GM23338 (cell line): ENCODE measurements around the gene MEGF6. TPM values are rescaled to one million over a fixed set of nuclear protein-coding genes. Genes with fewer than 3 reads are reported as not detected.

ENCODE experiments used
- ATAC-seq: fragments of 200-7000 bp; cut with Tn5 transposase; 3 replicates; pipeline ENCODE4 v1.9.1; 2020
- DNase-seq: peaks from one replicate; pipeline ENCODE4 v3.0.0-alpha.2; 2015; ENCODE audit warnings: low spot score
- H2AFZ ChIP-seq: fragments of 200-600 bp; sonication (generic); 2 replicates; pipeline ENCODE4 v1.8.0; 2016; ENCODE audit warnings: antibody characterized with exemption, mild to moderate bottlenecking, moderate library complexity
- H3F3A ChIP-seq: fragments of 200-600 bp; sonication (generic); replicated peaks from 2 replicates; pipeline ENCODE4 v1.8.0; 2017; ENCODE audit warnings: antibody characterized with exemption, mixed run types, low read depth
- H3K27ac ChIP-seq: fragments of 200-600 bp; sonication (generic); 2 replicates; pipeline ENCODE4 v1.6.1; 2016; ENCODE audit warnings: low read depth
- H3K27me3 ChIP-seq: fragments of 200-600 bp; sonication (generic); 2 replicates; pipeline ENCODE4 v1.8.0; 2016; ENCODE audit warnings: mild to moderate bottlenecking, mixed run types, moderate library complexity; ENCODE audit not compliant: insufficient read depth
- H3K36me3 ChIP-seq: fragments of 200-600 bp; sonication (generic); 2 replicates; pipeline ENCODE4 v1.8.0; 2016; ENCODE audit warnings: mild to moderate bottlenecking; ENCODE audit not compliant: insufficient read depth
- H3K4me1 ChIP-seq: fragments of 200-600 bp; sonication (generic); 2 replicates; pipeline ENCODE4 v1.8.0; 2016; ENCODE audit warnings: mild to moderate bottlenecking, moderate library complexity; ENCODE audit not compliant: insufficient read depth
- H3K4me2 ChIP-seq: fragments of 200-600 bp; sonication (generic); 2 replicates; pipeline ENCODE4 v1.7.1; 2017; ENCODE audit warnings: mixed run types
- H3K4me3 ChIP-seq: fragments of 200-600 bp; sonication (generic); 2 replicates; pipeline ENCODE4 v1.6.1; 2016; ENCODE audit warnings: mixed run types
- H3K79me2 ChIP-seq: fragments of 200-600 bp; sonication (generic); replicated peaks from 2 replicates; pipeline ENCODE4 v1.8.0; 2017; ENCODE audit warnings: mild to moderate bottlenecking; ENCODE audit not compliant: insufficient read depth
- H3K9me2 ChIP-seq: fragments of 200-600 bp; sonication (generic); 2 replicates; pipeline ENCODE4 v1.8.0; 2017; ENCODE audit not compliant: insufficient read depth
- H4K20me1 ChIP-seq: fragments of 200-600 bp; sonication (generic); replicated peaks from 2 replicates; pipeline ENCODE4 v1.8.0; 2017; ENCODE audit warnings: mild to moderate bottlenecking; ENCODE audit not compliant: insufficient read depth
- H3K27ac Mint-ChIP-seq: 2 replicates; pipeline ENCODE4 v1.8.0; 2020; ENCODE audit warnings: inconsistent platforms, mild to moderate bottlenecking, moderate library complexity, mixed read lengths
- H3K27me3 Mint-ChIP-seq: 3 replicates; pipeline ENCODE4 v1.8.0; 2022; ENCODE audit warnings: low read depth, mild to moderate bottlenecking, moderate library complexity, mixed read lengths, inconsistent platforms; ENCODE audit not compliant: insufficient read depth, poor library complexity
- H3K36me3 Mint-ChIP-seq: 3 replicates; pipeline ENCODE4 v1.8.0; 2021; ENCODE audit warnings: low read depth, mild to moderate bottlenecking, inconsistent platforms, moderate library complexity, mixed read lengths
- H3K4me1 Mint-ChIP-seq: 3 replicates; pipeline ENCODE4 v1.8.0; 2020; ENCODE audit warnings: mild to moderate bottlenecking, inconsistent platforms, mixed read lengths
- H3K4me3 Mint-ChIP-seq: 3 replicates; pipeline ENCODE4 v1.8.0; 2021; ENCODE audit warnings: moderate library complexity, mild to moderate bottlenecking, inconsistent platforms, mixed read lengths
- H3K9me3 Mint-ChIP-seq: 3 replicates; pipeline ENCODE4 v1.8.0; 2020; ENCODE audit warnings: moderate library complexity, mild to moderate bottlenecking, inconsistent platforms, mixed read lengths
- CTCF ChIP-seq, 2 experiments: fragments of 200-600 bp in 1 of 2; sonication (generic) in 1 of 2; conservative IDR thresholded peaks; 2 replicates each; pipeline versions ENCODE4 v1.5.1 to v1.6.1; 2016 to 2017; ENCODE audit warnings: antibody characterized with exemption in 2 of 2, low read depth in 2 of 2, mild to moderate bottlenecking in 2 of 2, moderate library complexity in 1 of 2
- ETS1 ChIP-seq: IDR thresholded peaks from 2 replicates; pipeline ENCODE4 v1.6.1; 2016; ENCODE audit warnings: antibody characterized with exemption
- EZH2 ChIP-seq: fragments of 200-600 bp; sonication (generic); IDR thresholded peaks from one replicate; pipeline ENCODE4 v1.8.0; 2017; ENCODE audit warnings: antibody characterized with exemption, mild to moderate bottlenecking, low read depth; ENCODE audit not compliant: unreplicated experiment
- EZH2phosphoT487 ChIP-seq: fragments of 200-600 bp; sonication (generic); IDR thresholded peaks from one replicate; pipeline ENCODE4 v1.8.1; 2018; ENCODE audit warnings: antibody characterized with exemption; ENCODE audit not compliant: unreplicated experiment
- JUNB ChIP-seq: IDR thresholded peaks from one replicate; pipeline ENCODE4 v1.6.1; 2016; ENCODE audit warnings: antibody characterized with exemption; ENCODE audit not compliant: unreplicated experiment
- NANOG ChIP-seq: IDR thresholded peaks from 2 replicates; pipeline ENCODE4 v1.6.1; 2016; ENCODE audit warnings: antibody characterized with exemption, borderline replicate concordance
- POLR2AphosphoS5 ChIP-seq: IDR thresholded peaks from 2 replicates; pipeline ENCODE4 v1.6.1; 2016; ENCODE audit warnings: antibody characterized with exemption, low read depth
- REST ChIP-seq: IDR thresholded peaks from one replicate; pipeline ENCODE4 v1.6.1; 2018; ENCODE audit warnings: antibody characterized with exemption; ENCODE audit not compliant: unreplicated experiment
- STAT1 ChIP-seq: IDR thresholded peaks from one replicate; pipeline ENCODE4 v1.6.1; 2016; ENCODE audit warnings: antibody characterized with exemption; ENCODE audit not compliant: unreplicated experiment
- ZNF462 ChIP-seq: fragments of 250-450 bp; sonication (Bioruptor Pico); IDR thresholded peaks from 2 replicates; pipeline ENCODE4 v1.5.0; 2020; ENCODE audit warnings: mild to moderate bottlenecking, moderate library complexity
- polyA plus RNA-seq: library from polyadenylated mRNA; unstranded; fragments of >200 nt; fragmentation: Nextera tagmentation; extraction: Ambion mirVana; gene quantifications from 2 replicates; pipeline ENCODE4 v1.2.1, GENCODE V29; 2016
- total RNA-seq: library from RNA; depleted of rRNA; stranded (reverse); fragments of >200 nt; shearing (Covaris generic); gene quantifications from 2 replicates; pipeline ENCODE4 v1.2.3, GENCODE V29; 2014

MEGF6 gene
- total and polyA plus RNA-seq, 2 experiments from 2014 or later, result 4.0 to 21.4 TPM

GRCh38 chr1:3540876-3541275, 70.4 kb downstream of the MEGF6 start (continued):
- TF ChIP-seq EZH2phosphoT487 (no peak), POLR2AphosphoS5 (no peak), JUNB (no peak), EZH2 (no peak), ETS1 (no peak), STAT1 (no peak)

GRCh38 chr1:3539707-3540425, 71.4 kb downstream of the MEGF6 start:
- ATAC-seq (no peak), DNase-seq (no peak)
- Histone ChIP-seq H3K36me3 (no peaks in the 10 kb centered on the region), H3K27ac (no peak overlapping the region), H3F3A (no peaks in the 10 kb centered on the region), H2AFZ (no peak overlapping the region), H3K79me2 (no peaks in the 10 kb centered on the region), H4K20me1 (no peaks in the 10 kb centered on the region), H3K27me3 (no peaks in the 10 kb centered on the region), H3K4me1 (no peaks in the 10 kb centered on the region), H3K4me2 (no peak overlapping the region), H3K9me2 (no peaks in the 10 kb centered on the region), H3K4me3 (no peak overlapping the region)
- H3K36me3 Mint-ChIP-seq, result no peaks in the 10 kb centered on the region
- no peak overlapping the region for H3K27ac Mint-ChIP-seq
- H3K27me3 Mint-ChIP-seq, result peaks cover 6% of the 10 kb centered on the region
- H3K4me3 Mint-ChIP-seq, result no peak overlapping the region
- H3K9me3 Mint-ChIP-seq, result no peaks in the 10 kb centered on the region
- peaks cover 4% of the 10 kb centered on the region; the same call in 2 of the 3 replicates for H3K4me1 Mint-ChIP-seq
- TF ChIP-seq ETS1, result no peak
- TF ChIP-seq EZH2, result no peak
- TF ChIP-seq NANOG, result no peak
- no peak for TF ChIP-seq CTCF (conservative IDR thresholded peaks at IDR 0.05; ENCODE audit: low read depth in 2 of 2)
- no peak for TF ChIP-seq POLR2AphosphoS5
- TF ChIP-seq EZH2phosphoT487, result no peak
- no peak for TF ChIP-seq REST
- no peak for TF ChIP-seq ZNF462 (CRISPR knock-in tag)
